ENCODE measurements around the gene ANO5. TPM values are rescaled to one million over a fixed set of nuclear protein-coding genes. Genes with fewer than 3 reads are reported as not detected.

ANO5 gene
- polyA plus RNA-seq (ENCODE audit: insufficient read length in 4 of 4) = 1 to 10 TPM in 3 of 4 donors, under 1 TPM in 1; 0.45 to 8.0 (median 5.0) TPM

DNA sequence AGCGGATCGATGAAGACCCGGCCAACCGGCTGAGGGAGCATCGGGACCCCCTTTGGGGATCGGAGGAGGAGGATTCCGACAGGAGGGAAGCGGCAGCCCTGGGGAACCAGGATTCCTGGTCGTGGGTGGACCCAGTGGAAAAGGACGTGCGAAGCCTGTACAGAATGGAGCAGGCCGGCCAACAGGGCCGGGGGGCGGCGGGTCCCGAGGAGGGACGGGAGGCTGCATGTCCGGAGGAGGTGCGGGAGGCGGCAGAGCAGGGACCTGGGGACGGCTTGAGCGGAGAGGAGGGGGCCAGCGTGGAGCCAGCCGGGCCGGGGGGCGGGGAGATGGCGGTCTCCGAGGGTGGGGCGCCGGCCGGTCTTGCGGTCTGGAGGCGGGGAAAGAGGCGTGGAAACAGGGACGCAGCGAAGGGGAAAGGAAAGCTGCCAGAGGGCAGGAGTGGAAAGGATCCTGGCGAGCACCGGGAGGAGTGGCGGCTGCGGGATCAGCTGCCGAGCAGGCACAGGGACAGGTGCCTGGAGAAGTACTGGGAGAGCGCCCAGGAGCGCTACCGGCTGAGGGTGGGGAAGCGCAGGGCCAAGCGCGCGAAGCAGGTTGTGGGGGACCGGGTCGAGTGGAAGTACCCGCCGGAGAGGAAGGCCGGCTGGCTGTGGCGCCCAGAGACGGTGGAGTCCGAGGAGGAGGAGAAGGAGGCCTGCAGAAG is at the start of gene ANO5:
Gene ANO5, plus strand, starts transcription at position 444 of the 706 bp plus-strand sequence. CDS start 408 bp downstream, outside the sequence.
- peak in 1 of 4 donors; percentile 18 for DNase-seq (ENCODE audit: low read depth in 4 of 4, low spot score in 3 of 4)

- DNase-seq (ENCODE audit: low read depth in 4 of 4, low spot score in 3 of 4) = no peak
Measured at GRCh38 chr11:22151649-22152197, 41.2 kb upstream of the ANO5 start.

- DNase-seq (ENCODE audit: low read depth in 4 of 4, low spot score in 3 of 4) = no peak
Measured at GRCh38 chr11:22157531-22157930, 35.4 kb upstream of the ANO5 start.

DNA sequence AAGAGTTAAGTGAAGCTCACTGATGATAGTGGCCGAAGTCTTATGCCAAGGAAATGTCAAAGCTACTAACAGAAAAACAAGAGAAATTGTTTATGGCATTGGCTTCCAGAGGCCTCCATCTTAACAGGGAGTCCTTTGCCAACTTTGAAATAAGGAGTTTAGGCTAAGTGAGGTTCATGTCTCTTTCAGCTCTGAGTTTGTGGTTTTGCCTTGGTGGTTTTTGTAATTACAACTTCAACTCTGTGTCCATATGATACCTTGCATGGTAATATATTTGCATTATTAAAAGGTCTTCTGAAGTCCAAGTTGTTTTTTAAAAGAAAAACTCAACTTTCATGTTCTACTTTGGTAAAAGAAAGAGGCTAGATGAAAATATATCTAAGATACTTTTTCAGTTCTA is 31.4 kb upstream of the ANO5 start:
- DNase-seq (ENCODE audit: low read depth in 4 of 4, low spot score in 3 of 4) = no peak

DNA sequence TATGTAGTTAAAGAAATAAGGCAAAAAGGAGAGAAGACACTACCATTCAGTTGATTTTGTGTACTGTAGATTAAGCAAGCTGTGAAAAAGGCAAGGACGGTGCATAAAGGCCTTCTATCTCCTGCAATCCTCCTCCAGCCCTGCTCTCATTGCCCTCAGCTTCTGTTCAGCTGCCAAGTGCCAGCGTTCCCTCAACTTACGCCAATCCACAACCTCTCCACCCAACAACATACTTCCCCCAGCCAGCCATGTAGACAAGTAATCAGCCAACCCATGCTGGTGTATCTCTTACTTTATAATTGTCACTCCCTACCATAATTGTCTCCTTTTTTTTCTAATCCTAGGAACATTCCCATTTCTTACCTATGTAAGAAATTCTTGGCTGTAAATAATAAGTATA is 30.1 kb upstream of the ANO5 start:
- no peak for DNase-seq (ENCODE audit: low read depth in 4 of 4, low spot score in 3 of 4)

DNA sequence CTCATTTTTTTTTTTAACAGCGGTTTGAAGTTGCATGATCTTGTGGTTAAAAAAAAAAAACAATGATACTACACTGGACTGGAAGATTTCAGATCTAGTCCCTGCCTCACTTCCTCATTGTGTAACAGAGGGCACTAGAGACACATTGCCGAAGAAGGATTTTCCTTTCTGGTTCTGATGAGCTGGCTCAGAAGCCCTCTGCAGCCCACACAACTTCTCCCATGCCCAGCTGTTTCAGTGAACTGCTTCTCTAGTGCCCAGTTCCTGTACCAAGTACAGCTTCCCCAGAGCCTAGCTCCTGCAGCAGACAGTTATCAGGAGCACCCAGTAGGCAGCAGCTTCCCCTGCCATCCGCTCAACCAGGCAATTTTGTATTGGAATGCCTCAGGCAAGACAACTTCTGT is 29.5 kb upstream of the ANO5 start:
- no peak for DNase-seq (ENCODE audit: low read depth in 4 of 4, low spot score in 3 of 4)

GRCh38 chr11:22165087-22165486 is 27.8 kb upstream of the ANO5 start:
- no peak for DNase-seq (ENCODE audit: low read depth in 4 of 4, low spot score in 3 of 4)

DNA sequence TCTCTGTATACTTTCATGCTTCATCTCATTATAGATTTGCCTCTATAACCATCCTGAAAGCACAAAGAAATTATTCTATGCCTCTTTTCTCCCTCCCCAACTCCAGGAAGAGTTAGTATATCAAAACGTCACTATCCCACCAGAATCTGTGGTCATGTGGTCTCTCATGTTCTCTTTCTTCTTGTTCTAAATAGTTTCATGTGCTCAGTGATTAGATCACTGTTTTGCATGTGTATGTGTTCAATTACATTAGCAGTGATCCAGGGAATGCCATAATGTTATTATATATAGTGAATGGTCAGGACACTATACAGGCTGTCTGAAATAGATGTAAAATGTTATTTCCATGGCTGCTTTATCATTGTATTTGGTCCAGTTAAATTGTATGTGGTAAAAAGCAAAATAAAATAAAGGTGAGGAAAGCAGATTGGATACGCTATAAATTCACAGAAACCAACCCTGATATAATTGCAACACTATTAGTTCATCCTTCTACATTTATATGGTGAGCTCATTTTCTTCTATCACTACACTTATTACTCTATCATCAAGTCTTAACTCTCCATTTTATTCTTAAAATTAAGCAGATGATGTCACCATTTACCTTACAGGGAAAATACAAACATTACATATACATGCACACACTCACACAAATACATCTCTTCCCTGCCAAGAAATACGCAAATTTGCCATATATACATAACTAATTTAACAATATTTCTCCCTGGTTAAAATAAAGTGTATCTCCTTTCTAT is 26.9 kb upstream of the ANO5 start:
- DNase-seq (ENCODE audit: low read depth in 4 of 4, low spot score in 3 of 4) = no peak

GRCh38 chr11:22169833-22170232 is 23.1 kb upstream of the ANO5 start:
- DNase-seq (ENCODE audit: low read depth in 4 of 4, low spot score in 3 of 4) = no peak

DNA sequence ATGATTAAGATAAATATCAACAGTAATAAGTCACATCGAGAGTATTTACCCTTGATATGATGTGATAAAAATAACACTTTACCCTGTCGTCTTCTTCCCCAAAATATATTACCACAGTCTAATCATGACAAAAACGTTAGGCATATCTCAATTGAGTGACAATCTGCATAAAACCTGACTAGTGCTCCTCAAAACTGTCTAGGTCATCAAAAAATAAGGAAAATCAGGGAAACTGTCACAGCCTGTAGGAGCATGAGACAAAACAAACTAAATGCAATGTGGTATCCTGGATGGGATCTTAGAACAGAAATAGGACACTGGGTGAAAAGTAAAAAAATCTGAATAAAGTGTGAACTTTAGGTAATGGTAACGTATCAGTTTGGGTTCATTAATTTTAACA is 19.4 kb upstream of the ANO5 start:
- DNase-seq (ENCODE audit: low read depth in 4 of 4, low spot score in 3 of 4) = no peak

GRCh38 chr11:22177186-22177585 is 15.7 kb upstream of the ANO5 start:
- DNase-seq (ENCODE audit: low read depth in 4 of 4, low spot score in 3 of 4) = no peak

- no peak for DNase-seq (ENCODE audit: low read depth in 4 of 4, low spot score in 3 of 4)
Measured at GRCh38 chr11:22179626-22180025, 13.3 kb upstream of the ANO5 start.

- no peak for DNase-seq (ENCODE audit: low read depth in 4 of 4, low spot score in 3 of 4)
Measured at GRCh38 chr11:22180131-22180530, 12.8 kb upstream of the ANO5 start.

DNA sequence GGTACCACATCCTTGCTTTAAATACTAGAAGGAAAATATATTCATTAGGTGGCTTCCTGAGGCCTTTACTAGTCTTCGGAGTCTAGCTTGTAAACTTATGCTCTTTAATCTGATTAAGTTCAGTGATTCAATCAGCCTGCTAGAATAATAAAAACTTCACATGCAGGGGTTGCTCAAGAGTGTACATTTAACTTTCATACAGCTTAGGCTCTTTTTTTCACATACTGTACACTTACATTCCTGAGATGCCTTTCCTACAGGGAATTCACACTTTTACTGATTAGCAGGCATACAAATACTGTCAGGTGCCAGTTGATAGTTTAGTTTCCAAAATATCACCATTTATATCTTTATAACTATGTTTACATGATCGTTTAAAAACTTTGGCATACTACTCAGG is 3.2 kb upstream of the ANO5 start:
- peak in 1 of 4 donors; percentile 4 for DNase-seq (ENCODE audit: low read depth in 4 of 4, low spot score in 3 of 4)

GRCh38 chr11:22190827-22191463 is 1.9 kb upstream of the ANO5 start:
- no peak for DNase-seq (ENCODE audit: low read depth in 4 of 4, low spot score in 3 of 4)

DNA sequence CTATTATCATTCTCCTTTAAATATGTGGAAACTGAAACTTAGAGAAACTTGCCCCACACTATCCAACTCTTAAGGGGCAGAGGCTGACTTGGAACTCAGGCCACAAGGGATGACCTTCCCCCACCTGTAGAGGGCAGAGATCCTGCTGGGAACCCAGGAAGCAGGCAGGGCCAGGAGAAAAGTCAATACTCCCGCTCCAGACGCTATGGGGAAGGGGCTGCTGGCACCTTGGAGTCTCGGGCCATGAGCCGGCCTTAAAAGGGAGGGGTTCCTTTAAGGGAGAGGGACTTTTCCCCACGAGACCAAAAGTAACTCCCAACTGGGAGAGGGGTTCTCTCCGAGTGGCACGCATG is 620 bp upstream of the ANO5 start:
- peak in 1 of 4 donors; percentile 1 for DNase-seq (ENCODE audit: low read depth in 4 of 4, low spot score in 3 of 4)

GRCh38 chr11:22193348-22194051 is 615 bp downstream of the ANO5 start:
- peak in 1 of 4 donors; percentile 10 for DNase-seq (ENCODE audit: low read depth in 4 of 4, low spot score in 3 of 4)

DNA sequence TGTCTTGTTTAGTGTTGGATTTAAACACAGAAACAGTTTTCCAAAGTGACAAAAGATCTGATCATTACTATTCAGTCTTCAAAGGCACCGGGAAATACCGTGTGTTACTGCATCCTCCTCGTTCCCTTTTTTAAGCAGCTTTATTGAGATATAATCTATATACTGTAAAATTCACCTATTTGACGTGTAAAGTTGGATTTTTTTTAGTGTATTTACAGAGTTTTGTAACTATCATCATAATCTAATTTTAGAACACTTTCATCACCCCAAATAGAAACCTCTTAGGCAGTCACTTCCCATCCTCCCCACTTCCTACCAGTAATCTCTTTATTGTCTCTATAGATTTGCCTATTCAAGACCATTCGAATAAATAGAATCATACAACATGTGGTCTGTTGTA is 1.4 kb downstream of the ANO5 start:
- no peak for DNase-seq (ENCODE audit: low read depth in 4 of 4, low spot score in 3 of 4)

DNA sequence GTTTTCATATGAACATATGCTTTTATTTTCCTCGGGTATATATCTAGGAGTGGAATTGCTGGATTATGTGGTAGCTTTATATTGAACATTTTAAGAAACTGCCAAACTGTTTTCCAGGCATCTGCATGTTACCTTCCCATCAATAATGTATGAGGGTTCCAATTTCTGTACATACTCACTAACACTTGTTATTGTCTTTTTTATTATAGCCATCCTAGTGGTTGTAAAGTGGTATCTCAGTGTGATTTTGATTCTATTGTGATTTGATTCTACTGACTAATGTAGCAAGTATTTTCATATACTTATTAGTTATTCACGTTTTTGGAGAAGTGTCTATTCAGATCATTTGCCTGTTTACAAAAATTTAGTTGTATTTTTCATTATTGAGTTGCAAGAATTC is 2.0 kb downstream of the ANO5 start:
- no peak for DNase-seq (ENCODE audit: low read depth in 4 of 4, low spot score in 3 of 4)

GRCh38 chr11:22197139-22198005 is 4.5 kb downstream of the ANO5 start:
- DNase-seq (ENCODE audit: low read depth in 4 of 4, low spot score in 3 of 4) = no peak

Data from left renal pelvis (tissue), 4 donors.